Heart left ventricle (tissue), 16 donors: ENCODE data around the gene RARRES1. TPM values are rescaled to one million over a fixed set of nuclear protein-coding genes. Genes with fewer than 3 reads are reported as not detected.

Source experiments
- ATAC-seq, 4 donors: fragments of 200-7000 bp; cut with Tn5 transposase; one replicate each; pipeline ENCODE4 v1.9.1; 2020 to 2022; ENCODE audit warnings: moderate library complexity in 4 of 4, mild to moderate bottlenecking in 3 of 4, moderate number of reproducible peaks in 1 of 4
- DNase-seq, 5 donors: peaks; one replicate each; pipeline ENCODE4 v3.0.0-alpha.2; 2020
- H3K27ac ChIP-seq, 12 donors: fragments of 200-600 bp; sonication (generic) in 4 of 12; one replicate each; pipeline versions ENCODE4 v1.5.0 to v1.8.0; 2016 to 2022; ENCODE audit warnings: mild to moderate bottlenecking in 2 of 12
- H3K27me3 ChIP-seq, 9 donors: fragments of 200-600 bp; sonication (generic) in 2 of 9; one replicate each; pipeline versions ENCODE4 v1.5.1 to v1.8.0; 2016 to 2022; ENCODE audit warnings: mild to moderate bottlenecking in 3 of 9
- H3K36me3 ChIP-seq, 9 donors: fragments of 200-600 bp; sonication (generic) in 2 of 9; one replicate each; pipeline versions ENCODE4 v1.5.0 to v1.8.0; 2018 to 2022; ENCODE audit warnings: mild to moderate bottlenecking in 2 of 9
- H3K4me1 ChIP-seq, 12 donors: fragments of 200-600 bp; sonication (generic) in 4 of 12; one replicate each; pipeline versions ENCODE4 v1.5.0 to v1.8.0; 2016 to 2022; ENCODE audit warnings: mild to moderate bottlenecking in 3 of 12
- H3K4me3 ChIP-seq, 12 donors: fragments of 200-600 bp; sonication (generic) in 4 of 12; one replicate each; pipeline versions ENCODE4 v1.5.0 to v1.8.0; 2017 to 2022; ENCODE audit warnings: mild to moderate bottlenecking in 9 of 12, moderate library complexity in 4 of 12
- H3K9me3 ChIP-seq, 12 donors: fragments of 200-600 bp; sonication (generic) in 4 of 12; one replicate each; pipeline versions ENCODE4 v1.5.0 to v1.8.0; 2016 to 2022; ENCODE audit warnings: mild to moderate bottlenecking in 1 of 12
- POLR2A ChIP-seq, 2 donors: fragments of 450-650 bp; IDR thresholded peaks; one replicate each; pipeline ENCODE4 v1.6.1; 2017; ENCODE audit warnings: antibody characterized with exemption in 2 of 2, mild to moderate bottlenecking in 2 of 2, moderate library complexity in 2 of 2
- WGBS, 4 donors: extraction: QIAGEN DNeasy Blood & Tissue Kit in 2 of 4; methylation state at CpG; one replicate each; pipeline versions ENCODE4 v1.1.5 to v1.1.7; 2013 to 2018; 5-methylcytosine and 5-hydroxymethylcytosine counted together
- intact Hi-C, 10 donors: fragments of 100-400 bp; cut with DNase I; formaldehyde crosslinking; loops; one replicate each; pipeline versions ENCODE4 v1.11.1 to v1.14.2; 2022
- polyA plus RNA-seq, 2 donors: library from polyadenylated mRNA; stranded (reverse); fragments of 200-250 nt; gene quantifications; one replicate each; pipeline ENCODE4 v1.2.3, GENCODE V29; 2013
- total RNA-seq, 9 donors: library from RNA; depleted of rRNA in 2 of 9; stranded (reverse); fragments of >200 nt in 2 of 9; fragmentation: NEBNext Ultra II Directional in 3 of 9; extraction: Animal tissue kit (Norgen Biotek cat#: 25700) in 3 of 9; gene quantifications; one replicate each; pipeline versions ENCODE4 v1.1.0 to v1.2.4, GENCODE V29; 2016 to 2023
- TF ChIP-seq, protein P1 (sequence below), 12 donors: fragments of 200-600 bp; sonication (generic) in 4 of 12; IDR thresholded peaks; one replicate each; pipeline versions ENCODE4 v1.5.0 to v1.8.0; 2018 to 2022; ENCODE audit warnings: antibody characterized with exemption in 12 of 12, mild to moderate bottlenecking in 5 of 12
- donor health status: ischemic (EF 13 %, LVEDD 7.1; RV severe dilation, severe dysfunction).
- donor health status: healthy with polysubstance abuse.
- donor health status: DM: no; HTN: yes; CAD: no.
- donor health status: DM: no; HTN: no; CAD: no.
- donor health status: ischemic (EF 25% LVEDD 6.9; RV normal size, moderate dysfunction).
- donor health status: ischemic (EF 25% LVEDD 5.7; RV mildly dilated, moderate dysfunction).
- donor health status: healthy.
- donor health status: DM: yes; HTN: yes; CAD: no.
- donor health status: ischemic (EF 35%, LVEDD 5.7; RV mildly dilated, moderate dysfunction).
- donor health status: nonischemic (EF 11% LVEDD 7.7; RV severe dilation, severe dysfunction).
- donor health status: DM: yes; HTN: yes; CAD: no.
- donor health status: PGD.
- donor health status: ischemic (EF 29% LVEDD 5.4; RV normal size, mild dysfunction).
- donor health status: nonischemic (EF 23%, LVEDD 6.1; RV moderate dilation, normal function).

RARRES1 gene
- total and polyA plus RNA-seq, 11 donors, result 0.63 to 69.4 (median 3.6) TPM

DNA sequence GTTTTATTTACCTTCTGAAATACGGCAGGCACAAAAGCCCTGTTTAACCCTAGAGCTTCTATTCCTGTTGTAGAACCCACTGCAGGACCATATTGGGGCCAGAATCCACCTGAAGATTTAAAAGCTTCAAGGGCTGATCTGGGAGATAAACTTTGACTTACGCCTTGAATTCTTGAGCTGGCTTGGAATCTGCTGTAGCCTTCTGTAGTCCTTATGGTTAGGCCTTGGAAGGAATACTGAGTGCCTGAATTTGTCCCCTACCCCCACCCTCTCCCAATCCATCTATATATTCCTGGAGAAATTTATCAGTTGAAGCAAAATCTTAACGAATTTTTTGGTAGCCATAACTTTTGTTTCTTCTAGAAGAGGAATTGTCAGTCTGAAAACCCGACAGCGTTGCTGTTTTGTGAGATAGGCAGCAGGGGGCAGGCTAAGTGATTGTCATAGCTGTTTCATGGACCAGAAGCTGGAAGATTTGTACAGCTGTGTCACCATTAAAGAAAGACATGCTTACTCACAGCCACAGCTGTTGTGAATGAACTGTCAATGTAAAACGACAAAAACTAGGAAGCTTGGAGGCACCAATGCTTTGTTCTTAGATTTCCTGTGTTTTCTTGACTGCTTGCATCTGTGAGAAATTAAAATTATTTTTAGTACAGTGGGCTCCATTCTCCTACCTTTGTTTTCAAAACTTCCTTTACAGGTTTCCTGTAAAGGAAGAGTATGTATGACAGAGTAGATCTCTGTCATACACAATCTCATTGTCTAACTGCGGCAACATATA lies 72.6 kb downstream of the RARRES1 start:
- ATAC-seq, result peak; percentile 42 to 92 (median 84)
- no peaks in the 10 kb centered on the region for H3K27me3 ChIP-seq
- no peak overlapping the region for H3K4me3 ChIP-seq
- peak overlapping the region in 10 of 12 donors; percentile 14 to 71 (median 54) for H3K27ac ChIP-seq
- no peak for TF ChIP-seq POLR2A (IDR thresholded peaks at IDR 0.05)
- TF ChIP-seq, protein P1, sequence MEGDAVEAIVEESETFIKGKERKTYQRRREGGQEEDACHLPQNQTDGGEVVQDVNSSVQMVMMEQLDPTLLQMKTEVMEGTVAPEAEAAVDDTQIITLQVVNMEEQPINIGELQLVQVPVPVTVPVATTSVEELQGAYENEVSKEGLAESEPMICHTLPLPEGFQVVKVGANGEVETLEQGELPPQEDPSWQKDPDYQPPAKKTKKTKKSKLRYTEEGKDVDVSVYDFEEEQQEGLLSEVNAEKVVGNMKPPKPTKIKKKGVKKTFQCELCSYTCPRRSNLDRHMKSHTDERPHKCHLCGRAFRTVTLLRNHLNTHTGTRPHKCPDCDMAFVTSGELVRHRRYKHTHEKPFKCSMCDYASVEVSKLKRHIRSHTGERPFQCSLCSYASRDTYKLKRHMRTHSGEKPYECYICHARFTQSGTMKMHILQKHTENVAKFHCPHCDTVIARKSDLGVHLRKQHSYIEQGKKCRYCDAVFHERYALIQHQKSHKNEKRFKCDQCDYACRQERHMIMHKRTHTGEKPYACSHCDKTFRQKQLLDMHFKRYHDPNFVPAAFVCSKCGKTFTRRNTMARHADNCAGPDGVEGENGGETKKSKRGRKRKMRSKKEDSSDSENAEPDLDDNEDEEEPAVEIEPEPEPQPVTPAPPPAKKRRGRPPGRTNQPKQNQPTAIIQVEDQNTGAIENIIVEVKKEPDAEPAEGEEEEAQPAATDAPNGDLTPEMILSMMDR (IDR thresholded peaks at IDR 0.05), result peak; percentile 30 to 77 (median 68)
- peak in 3 of 5 donors; percentile 37 to 43 (median 39) for DNase-seq
- peaks cover 0 to 14% (median 2%) of the 10 kb centered on the region in 12 donors for H3K4me1 ChIP-seq
- H3K9me3 ChIP-seq, result no peaks in the 10 kb centered on the region
- 44 to 50% (median 45%) methylated on average over 7 of the region's 7 CpGs for WGBS, 4 donors
- peaks cover 0 to 100% (median 89%) of the 10 kb centered on the region in 9 donors for H3K36me3 ChIP-seq
- intact Hi-C loops, result loop anchor here in 8 of 10 donors (2.0 to 10.0 kb wide), 6 partner anchors 65 to 133 kb away; no protein-coding TSS in a partner anchor

DNA sequence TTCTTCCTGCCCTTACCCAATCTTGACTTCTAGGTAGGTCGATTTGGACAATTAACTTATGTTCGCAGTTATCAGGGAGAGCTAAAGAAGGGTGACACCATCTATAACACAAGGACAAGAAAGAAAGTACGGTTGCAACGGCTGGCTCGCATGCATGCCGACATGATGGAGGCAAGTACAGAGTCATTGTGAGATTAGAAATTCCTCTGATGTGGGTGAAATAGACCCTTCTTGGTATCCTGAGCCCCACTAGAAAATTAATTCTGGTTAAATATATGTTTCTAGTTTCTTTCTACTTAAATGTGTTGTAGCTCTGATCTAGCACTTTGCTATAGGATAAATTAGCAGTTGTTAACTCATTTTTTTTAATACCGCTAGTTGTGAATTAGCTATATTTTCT lies 73.4 kb downstream of the RARRES1 start:
- intact Hi-C loops, result loop anchor here in 6 of 10 donors (2.0 to 10.0 kb wide), 5 partner anchors 66 to 133 kb away; no protein-coding TSS in a partner anchor
- H3K36me3 ChIP-seq, result peaks cover 0 to 100% (median 90%) of the 10 kb centered on the region in 9 donors

DNA sequence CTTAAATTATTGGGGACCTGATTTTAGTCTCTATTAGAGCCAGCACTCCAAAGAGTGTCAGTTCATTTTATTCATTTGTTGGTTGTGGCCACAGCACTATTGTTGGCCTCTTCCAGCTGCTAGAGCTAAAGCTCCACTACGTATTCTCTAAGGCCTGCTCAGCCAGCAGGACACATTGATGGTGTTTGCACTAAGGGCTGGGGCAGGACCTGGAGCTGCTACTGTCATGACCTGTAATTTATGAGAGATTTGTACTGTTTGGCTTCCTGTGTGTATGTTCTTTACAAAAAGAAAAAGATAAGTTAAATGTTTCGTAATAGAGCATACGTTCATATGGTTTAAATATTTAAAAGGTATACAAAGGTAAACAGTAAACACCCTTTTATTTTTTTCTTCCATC lies 79.8 kb downstream of the RARRES1 start:
- 89 to 95% (median 91%) methylated on average over 3 of the region's 3 CpGs for WGBS, 4 donors
- ATAC-seq (no peak), DNase-seq (no peak)
- Histone ChIP-seq H3K36me3 (peaks cover 0 to 100% (median 95%) of the 10 kb centered on the region in 9 donors), H3K9me3 (no peaks in the 10 kb centered on the region), H3K4me3 (no peak overlapping the region), H3K27ac (no peak overlapping the region), H3K4me1 (peaks cover 0 to 19% (median 6%) of the 10 kb centered on the region in 12 donors), H3K27me3 (no peaks in the 10 kb centered on the region)
- intact Hi-C loops, result loop anchor here in 1 of 10 donors (10.0 kb wide), 1 partner anchor 72 kb away; no protein-coding TSS in a partner anchor
- TF ChIP-seq POLR2A (IDR thresholded peaks at IDR 0.05), result no peak
- TF ChIP-seq, protein P1 (IDR thresholded peaks at IDR 0.05), result no peak

More for the DNA sequence above, 73.4 kb downstream of the RARRES1 start:
- H3K27ac ChIP-seq, result peak overlapping the region in 7 of 12 donors; percentile 13 to 71 (median 57)
- ATAC-seq, result no peak
- H3K9me3 ChIP-seq, result no peaks in the 10 kb centered on the region
- DNase-seq, result no peak
- peaks cover 0 to 14% (median 2%) of the 10 kb centered on the region in 12 donors for H3K4me1 ChIP-seq
- H3K4me3 ChIP-seq, result no peak overlapping the region
- TF ChIP-seq POLR2A (IDR thresholded peaks at IDR 0.05), result no peak
- TF ChIP-seq, protein P1 (IDR thresholded peaks at IDR 0.05), result no peak
- no peaks in the 10 kb centered on the region for H3K27me3 ChIP-seq
- 88 to 94% (median 92%) methylated on average over 7 of the region's 7 CpGs for WGBS, 4 donors

DNA sequence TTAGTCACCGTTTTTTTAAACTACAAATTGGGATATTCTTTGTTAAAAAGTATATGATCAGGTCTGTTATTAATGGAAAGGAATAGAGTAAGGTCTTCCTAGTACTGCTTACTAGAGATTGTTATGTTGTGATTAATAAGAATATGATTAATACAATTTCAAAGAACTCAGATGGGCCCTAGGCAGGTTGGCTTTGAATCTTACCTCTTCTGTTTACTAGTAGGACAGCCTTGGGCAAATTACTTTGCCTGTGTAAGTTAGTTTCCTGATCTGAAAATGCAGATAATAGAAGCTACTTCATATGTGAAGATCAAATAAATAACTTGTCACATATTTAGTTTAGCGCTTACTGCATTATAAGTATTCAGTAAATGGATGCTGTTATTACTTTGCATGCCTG lies 81.1 kb downstream of the RARRES1 start:
- intact Hi-C loops, result loop anchor here in 1 of 10 donors (10.0 kb wide), 1 partner anchor 74 kb away; no protein-coding TSS in a partner anchor
- H3K36me3 ChIP-seq, result peaks cover 0 to 99% (median 95%) of the 10 kb centered on the region in 9 donors

More for the DNA sequence above, 81.1 kb downstream of the RARRES1 start:
- Histone ChIP-seq H3K27me3 (no peaks in the 10 kb centered on the region), H3K4me1 (peaks cover 0 to 21% (median 9%) of the 10 kb centered on the region in 12 donors), H3K9me3 (no peaks in the 10 kb centered on the region), H3K4me3 (no peak overlapping the region), H3K27ac (peak overlapping the region in 1 of 12 donors; percentile 10)
- WGBS, 4 donors, result 92 to 97% (median 95%) methylated on average over 2 of the region's 2 CpGs
- no peak for ATAC-seq
- no peak for DNase-seq
- TF ChIP-seq, protein P1 (IDR thresholded peaks at IDR 0.05), result no peak
- no peak for TF ChIP-seq POLR2A (IDR thresholded peaks at IDR 0.05)
